ENCODE data around the gene RICTOR. TPM values are rescaled to one million over a fixed set of nuclear protein-coding genes. Genes with fewer than 3 reads are reported as not detected.

Gene RICTOR
- total and polyA plus RNA-seq, 2 of the 4 experiments (the other 2 are of a cell fraction), result 4.1 to 35.7 TPM

DNA sequence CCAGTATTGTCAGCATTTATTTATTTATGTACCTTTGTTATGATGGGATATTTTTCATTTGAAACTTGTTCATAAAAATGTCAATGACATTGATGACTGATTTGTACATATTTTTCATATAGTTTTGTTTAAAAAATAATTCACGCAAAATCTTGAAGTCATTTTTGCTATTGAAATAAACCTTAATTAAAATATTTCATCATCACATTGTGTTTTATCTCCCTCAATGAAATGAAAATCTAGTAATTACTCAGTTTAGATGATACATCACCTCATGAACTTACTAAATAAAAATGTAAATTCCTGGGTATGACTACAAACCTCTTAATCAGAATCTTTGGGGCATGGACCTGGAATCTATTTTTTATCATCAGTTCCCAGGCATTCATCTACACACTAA, 138.8 kb downstream of the RICTOR start:
- TF ChIP-seq, protein P1, sequence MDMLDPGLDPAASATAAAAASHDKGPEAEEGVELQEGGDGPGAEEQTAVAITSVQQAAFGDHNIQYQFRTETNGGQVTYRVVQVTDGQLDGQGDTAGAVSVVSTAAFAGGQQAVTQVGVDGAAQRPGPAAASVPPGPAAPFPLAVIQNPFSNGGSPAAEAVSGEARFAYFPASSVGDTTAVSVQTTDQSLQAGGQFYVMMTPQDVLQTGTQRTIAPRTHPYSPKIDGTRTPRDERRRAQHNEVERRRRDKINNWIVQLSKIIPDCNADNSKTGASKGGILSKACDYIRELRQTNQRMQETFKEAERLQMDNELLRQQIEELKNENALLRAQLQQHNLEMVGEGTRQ (IDR thresholded peaks at IDR 0.05; ENCODE audit: low read depth, low read length), result no peak
- TF ChIP-seq RFX5 (IDR thresholded peaks at IDR 0.05; ENCODE audit: low read depth, low read length), result no peak
- no peak for TF ChIP-seq SMC3 (IDR thresholded peaks at IDR 0.05; ENCODE audit: low read depth, low read length)
- no peak for TF ChIP-seq FOS (IDR thresholded peaks at IDR 0.05; ENCODE audit: low read depth, low read length)
- TF ChIP-seq RCOR1 (IDR thresholded peaks at IDR 0.05; ENCODE audit: insufficient replicate concordance, low read length), result no peak
- TF ChIP-seq MXI1 (IDR thresholded peaks at IDR 0.05; ENCODE audit: borderline replicate concordance, low read depth, low read length), result no peak
- no peak for TF ChIP-seq RAD21 (IDR thresholded peaks at IDR 0.05; ENCODE audit: low read length)
- no peak for TF ChIP-seq NFE2L2 (IDR thresholded peaks at IDR 0.05; ENCODE audit: low read depth, low read length)
- TF ChIP-seq, protein P2, sequence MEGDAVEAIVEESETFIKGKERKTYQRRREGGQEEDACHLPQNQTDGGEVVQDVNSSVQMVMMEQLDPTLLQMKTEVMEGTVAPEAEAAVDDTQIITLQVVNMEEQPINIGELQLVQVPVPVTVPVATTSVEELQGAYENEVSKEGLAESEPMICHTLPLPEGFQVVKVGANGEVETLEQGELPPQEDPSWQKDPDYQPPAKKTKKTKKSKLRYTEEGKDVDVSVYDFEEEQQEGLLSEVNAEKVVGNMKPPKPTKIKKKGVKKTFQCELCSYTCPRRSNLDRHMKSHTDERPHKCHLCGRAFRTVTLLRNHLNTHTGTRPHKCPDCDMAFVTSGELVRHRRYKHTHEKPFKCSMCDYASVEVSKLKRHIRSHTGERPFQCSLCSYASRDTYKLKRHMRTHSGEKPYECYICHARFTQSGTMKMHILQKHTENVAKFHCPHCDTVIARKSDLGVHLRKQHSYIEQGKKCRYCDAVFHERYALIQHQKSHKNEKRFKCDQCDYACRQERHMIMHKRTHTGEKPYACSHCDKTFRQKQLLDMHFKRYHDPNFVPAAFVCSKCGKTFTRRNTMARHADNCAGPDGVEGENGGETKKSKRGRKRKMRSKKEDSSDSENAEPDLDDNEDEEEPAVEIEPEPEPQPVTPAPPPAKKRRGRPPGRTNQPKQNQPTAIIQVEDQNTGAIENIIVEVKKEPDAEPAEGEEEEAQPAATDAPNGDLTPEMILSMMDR (conservative IDR thresholded peaks at IDR 0.05; ENCODE audit: low read depth, low read length), result no peak
- no peak for TF ChIP-seq MAFK (IDR thresholded peaks at IDR 0.05; ENCODE audit: low read depth, low read length)
- no peak for TF ChIP-seq MAZ (IDR thresholded peaks at IDR 0.05; ENCODE audit: borderline replicate concordance, low read depth, low read length)
- TF ChIP-seq CHD1 (IDR thresholded peaks at IDR 0.05; ENCODE audit: low read depth, low read length), result no peak
- TF ChIP-seq POLR2A (IDR thresholded peaks at IDR 0.05; ENCODE audit: low read depth, low read length), result no peak
- TF ChIP-seq, protein P3, sequence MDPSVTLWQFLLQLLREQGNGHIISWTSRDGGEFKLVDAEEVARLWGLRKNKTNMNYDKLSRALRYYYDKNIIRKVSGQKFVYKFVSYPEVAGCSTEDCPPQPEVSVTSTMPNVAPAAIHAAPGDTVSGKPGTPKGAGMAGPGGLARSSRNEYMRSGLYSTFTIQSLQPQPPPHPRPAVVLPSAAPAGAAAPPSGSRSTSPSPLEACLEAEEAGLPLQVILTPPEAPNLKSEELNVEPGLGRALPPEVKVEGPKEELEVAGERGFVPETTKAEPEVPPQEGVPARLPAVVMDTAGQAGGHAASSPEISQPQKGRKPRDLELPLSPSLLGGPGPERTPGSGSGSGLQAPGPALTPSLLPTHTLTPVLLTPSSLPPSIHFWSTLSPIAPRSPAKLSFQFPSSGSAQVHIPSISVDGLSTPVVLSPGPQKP (IDR thresholded peaks at IDR 0.05; ENCODE audit: borderline replicate concordance, low read depth, low read length), result no peak
- TF ChIP-seq CEBPB (IDR thresholded peaks at IDR 0.05; ENCODE audit: low read depth, low read length), result no peak
- no peak for TF ChIP-seq BHLHE40 (IDR thresholded peaks at IDR 0.05; ENCODE audit: low read depth, low read length)
- peaks cover 6% of the 10 kb centered on the region for H3K4me1 ChIP-seq (ENCODE audit: control insufficient read depth, insufficient read depth, low read length)
- peaks cover 8 to 21% of the 10 kb centered on the region in 2 experiments for H3K79me1 ChIP-seq (ENCODE audit: low read depth in 1 of 2, low read length in 2 of 2)
- H3K23ac ChIP-seq (ENCODE audit: low read depth, low read length), result no peak overlapping the region
- H3K9ac ChIP-seq (ENCODE audit: low read depth, low read length), result no peak overlapping the region
- no peak overlapping the region for H2BK20ac ChIP-seq (ENCODE audit: low read depth, low read length)
- H2AK9ac ChIP-seq (replicated peaks; ENCODE audit: low read depth, low read length, poor library complexity), result no peak overlapping the region
- intact Hi-C loops (cut with micrococcal nuclease), result no loop called here
- H3K27me3 ChIP-seq (ENCODE audit: control insufficient read depth, insufficient read depth, low read length), result no peaks in the 10 kb centered on the region
- no peak overlapping the region for H2BK120ac ChIP-seq (ENCODE audit: low read depth, low read length)
- no peak overlapping the region for H2BK15ac ChIP-seq (ENCODE audit: low read depth, low read length)
- in situ Hi-C loops (cut with MboI; ENCODE audit: low sequenced_read_pairs), result no loop called here
- no peak overlapping the region for H3K56ac ChIP-seq (ENCODE audit: extremely low read depth, insufficient read depth, low read length)
- H4K5ac ChIP-seq (ENCODE audit: low read depth, low read length), result no peak overlapping the region
- H3K18ac ChIP-seq (ENCODE audit: low read depth, low read length), result no peak overlapping the region
- ChIA-PET CTCF (no interaction called here), POLR2A (ENCODE audit: unreplicated experiment) (no interaction called here)
- no peak for ATAC-seq (ENCODE audit: low read depth)
- H3K27ac ChIP-seq (ENCODE audit: insufficient read depth, low read length), result no peak overlapping the region
- no peaks in the 10 kb centered on the region; the same call in 1 of the 2 replicates for H4K20me1 ChIP-seq (ENCODE audit: insufficient read depth, low read length)
- H3K36me3 ChIP-seq (ENCODE audit: control insufficient read depth, insufficient read depth, low read length), result peaks cover 42% of the 10 kb centered on the region
- H3K14ac ChIP-seq (replicated peaks; ENCODE audit: low read depth, low read length), result no peak overlapping the region
- H3K4me3 ChIP-seq (ENCODE audit: insufficient read depth, low read depth, low read length), result no peak overlapping the region
- no peak overlapping the region for H2AFZ ChIP-seq (replicated peaks; ENCODE audit: low read length, poor library complexity)
- H4K91ac ChIP-seq (ENCODE audit: insufficient read depth, low read depth, low read length), result no peak overlapping the region
- no peak overlapping the region for H3K4me2 ChIP-seq (ENCODE audit: low read depth, low read length)
- no peak overlapping the region for H2BK5ac ChIP-seq (ENCODE audit: low read depth, low read length, poor library complexity, severe bottlenecking)
- H3K9me1 ChIP-seq (ENCODE audit: insufficient read depth, low read length), result peaks cover 13% of the 10 kb centered on the region
- no peak for DNase-seq
- H3K9me3 ChIP-seq (ENCODE audit: control insufficient read depth, insufficient read depth, low read length), result no peaks in the 10 kb centered on the region
- H4K8ac ChIP-seq (ENCODE audit: low read depth in 2 of 2, low read length in 2 of 2), result no peak overlapping the region
- WGBS, 2 experiments (ENCODE audit: extremely low coverage in 2 of 2, insufficient read length in 1 of 2), result no CpG with 5 or more reads among the region's 1 CpG
- H2AK5ac ChIP-seq (ENCODE audit: low read depth, low read length), result no peak overlapping the region
- no peak overlapping the region for H3K4ac ChIP-seq (ENCODE audit: low read depth, low read length)
- dilution Hi-C loops (cut with HindIII; ENCODE audit: low sequenced_read_pairs, unreplicated experiment), result no loop called here
- BruUV-seq (replicated peaks), result no TSS peak
